Osteoblast (primary cell): ENCODE measurements around the gene CRIP1. TPM values are rescaled to one million over a fixed set of nuclear protein-coding genes. Genes with fewer than 3 reads are reported as not detected.

ENCODE experiments used
- DNase-seq: peaks from one replicate; pipeline ENCODE4 v3.0.0; 2011; ENCODE audit warnings: low spot score, mixed read lengths; ENCODE audit not compliant: insufficient read length; ENCODE audit errors: missing footprints
- H2AFZ ChIP-seq: 2 replicates; pipeline ENCODE4 v1.6.0; 2011; ENCODE audit warnings: mild to moderate bottlenecking, low read length
- H3K27ac ChIP-seq: 2 replicates; pipeline ENCODE4 v1.5.1; 2011; ENCODE audit warnings: mild to moderate bottlenecking, low read depth, low read length, moderate library complexity
- H3K27me3 ChIP-seq: 2 replicates; pipeline ENCODE4 v1.6.0; 2012; ENCODE audit warnings: mild to moderate bottlenecking, control low read depth, inconsistent platforms, low read length, moderate library complexity; ENCODE audit not compliant: insufficient read depth
- H3K36me3 ChIP-seq: 2 replicates; pipeline ENCODE4 v1.5.1; 2011; ENCODE audit warnings: mild to moderate bottlenecking, low read length, control low read depth, moderate library complexity; ENCODE audit not compliant: insufficient read depth
- H3K4me1 ChIP-seq: 2 replicates; pipeline ENCODE4 v1.5.1; 2011; ENCODE audit warnings: mild to moderate bottlenecking, low read length, control low read depth, moderate library complexity; ENCODE audit not compliant: insufficient read depth
- H3K4me2 ChIP-seq: 2 replicates; pipeline ENCODE4 v1.6.0; 2011; ENCODE audit warnings: mild to moderate bottlenecking, low read length; ENCODE audit not compliant: insufficient read depth
- H3K4me3 ChIP-seq: fragments of 200-600 bp; sonication (generic); 3 replicates; pipeline ENCODE4 v1.5.1; 2012; ENCODE audit warnings: mild to moderate bottlenecking, low read length, inconsistent platforms; ENCODE audit not compliant: insufficient read depth
- H3K79me2 ChIP-seq: 2 replicates; pipeline ENCODE4 v1.6.0; 2012; ENCODE audit warnings: mild to moderate bottlenecking, low read length, control low read depth, inconsistent platforms; ENCODE audit not compliant: insufficient read depth
- H3K9me3 ChIP-seq: 2 replicates; pipeline ENCODE4 v1.5.1; 2011; ENCODE audit warnings: low read depth, low read length, control low read depth
- H4K20me1 ChIP-seq: 2 replicates; pipeline ENCODE4 v1.6.0; 2012; ENCODE audit warnings: mild to moderate bottlenecking, low read length, control low read depth; ENCODE audit not compliant: insufficient read depth
- total RNA-seq: library from RNA; depleted of rRNA; stranded (reverse); fragments of >200 nt; gene quantifications from 2 replicates; pipeline ENCODE4 v1.2.3, GENCODE V29; 2012
- TF ChIP-seq, protein P1 (sequence below): IDR thresholded peaks from 2 replicates; pipeline ENCODE4 v1.5.1; 2011; ENCODE audit warnings: mild to moderate bottlenecking, low read depth, low read length, moderate library complexity; ENCODE audit errors: extremely low read depth

CRIP1 gene
- total RNA-seq, 1 donor = 8.7 TPM

DNA sequence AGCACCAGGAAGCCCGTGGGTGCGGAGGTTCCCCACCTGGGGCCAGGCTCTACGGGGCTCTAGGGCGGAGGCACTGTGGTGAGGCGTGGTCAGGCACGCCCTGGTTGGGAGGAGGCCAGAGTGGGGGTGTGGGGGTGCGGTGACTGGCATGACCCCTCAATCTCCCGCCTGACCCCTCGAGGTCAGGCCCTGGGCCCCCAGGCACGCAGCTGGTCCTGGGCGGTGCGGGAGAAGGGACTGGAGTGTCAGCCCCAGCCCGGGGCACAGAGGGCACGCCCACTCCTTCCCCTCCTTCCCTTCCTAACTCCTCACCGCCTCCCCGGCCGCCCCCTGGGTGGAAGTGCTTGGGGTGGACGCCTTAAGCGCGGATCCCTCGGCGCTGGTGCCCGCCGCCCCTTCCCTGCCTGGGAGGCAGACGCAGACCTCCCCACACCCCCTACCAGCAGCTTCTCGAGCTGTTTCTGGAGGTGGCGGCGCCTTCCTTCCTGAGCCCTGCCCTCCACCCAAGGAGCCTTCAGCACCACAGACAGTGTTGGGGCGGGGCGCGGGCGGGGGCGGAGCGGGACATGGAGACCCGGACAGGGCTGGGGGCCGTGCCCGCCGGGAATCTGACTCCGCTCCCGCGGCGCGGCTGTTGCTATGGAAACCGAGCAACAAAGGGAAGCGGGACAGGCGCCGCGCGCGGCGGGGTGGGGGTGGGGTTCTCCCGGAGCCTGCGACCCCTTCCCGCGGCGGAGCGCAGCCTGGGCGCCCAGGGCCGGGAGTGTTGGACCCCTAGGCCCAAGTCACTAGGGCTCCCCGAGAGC lies 12.8 kb upstream of the CRIP1 start:
- no peak overlapping the region for H2AFZ ChIP-seq
- peak; percentile 99 for DNase-seq
- no peak overlapping the region for H3K27ac ChIP-seq
- H4K20me1 ChIP-seq = peaks cover 18% of the 10 kb centered on the region
- H3K27me3 ChIP-seq = no peaks in the 10 kb centered on the region
- peaks cover 26% of the 10 kb centered on the region for H3K4me1 ChIP-seq
- TF ChIP-seq, protein P1, sequence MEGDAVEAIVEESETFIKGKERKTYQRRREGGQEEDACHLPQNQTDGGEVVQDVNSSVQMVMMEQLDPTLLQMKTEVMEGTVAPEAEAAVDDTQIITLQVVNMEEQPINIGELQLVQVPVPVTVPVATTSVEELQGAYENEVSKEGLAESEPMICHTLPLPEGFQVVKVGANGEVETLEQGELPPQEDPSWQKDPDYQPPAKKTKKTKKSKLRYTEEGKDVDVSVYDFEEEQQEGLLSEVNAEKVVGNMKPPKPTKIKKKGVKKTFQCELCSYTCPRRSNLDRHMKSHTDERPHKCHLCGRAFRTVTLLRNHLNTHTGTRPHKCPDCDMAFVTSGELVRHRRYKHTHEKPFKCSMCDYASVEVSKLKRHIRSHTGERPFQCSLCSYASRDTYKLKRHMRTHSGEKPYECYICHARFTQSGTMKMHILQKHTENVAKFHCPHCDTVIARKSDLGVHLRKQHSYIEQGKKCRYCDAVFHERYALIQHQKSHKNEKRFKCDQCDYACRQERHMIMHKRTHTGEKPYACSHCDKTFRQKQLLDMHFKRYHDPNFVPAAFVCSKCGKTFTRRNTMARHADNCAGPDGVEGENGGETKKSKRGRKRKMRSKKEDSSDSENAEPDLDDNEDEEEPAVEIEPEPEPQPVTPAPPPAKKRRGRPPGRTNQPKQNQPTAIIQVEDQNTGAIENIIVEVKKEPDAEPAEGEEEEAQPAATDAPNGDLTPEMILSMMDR = no peak
- peak overlapping the region; percentile 67 for H3K4me3 ChIP-seq
- peaks cover 4% of the 10 kb centered on the region for H3K79me2 ChIP-seq
- no peaks in the 10 kb centered on the region for H3K36me3 ChIP-seq
- H3K4me2 ChIP-seq = peak overlapping the region; percentile 76
- no peaks in the 10 kb centered on the region for H3K9me3 ChIP-seq

DNA sequence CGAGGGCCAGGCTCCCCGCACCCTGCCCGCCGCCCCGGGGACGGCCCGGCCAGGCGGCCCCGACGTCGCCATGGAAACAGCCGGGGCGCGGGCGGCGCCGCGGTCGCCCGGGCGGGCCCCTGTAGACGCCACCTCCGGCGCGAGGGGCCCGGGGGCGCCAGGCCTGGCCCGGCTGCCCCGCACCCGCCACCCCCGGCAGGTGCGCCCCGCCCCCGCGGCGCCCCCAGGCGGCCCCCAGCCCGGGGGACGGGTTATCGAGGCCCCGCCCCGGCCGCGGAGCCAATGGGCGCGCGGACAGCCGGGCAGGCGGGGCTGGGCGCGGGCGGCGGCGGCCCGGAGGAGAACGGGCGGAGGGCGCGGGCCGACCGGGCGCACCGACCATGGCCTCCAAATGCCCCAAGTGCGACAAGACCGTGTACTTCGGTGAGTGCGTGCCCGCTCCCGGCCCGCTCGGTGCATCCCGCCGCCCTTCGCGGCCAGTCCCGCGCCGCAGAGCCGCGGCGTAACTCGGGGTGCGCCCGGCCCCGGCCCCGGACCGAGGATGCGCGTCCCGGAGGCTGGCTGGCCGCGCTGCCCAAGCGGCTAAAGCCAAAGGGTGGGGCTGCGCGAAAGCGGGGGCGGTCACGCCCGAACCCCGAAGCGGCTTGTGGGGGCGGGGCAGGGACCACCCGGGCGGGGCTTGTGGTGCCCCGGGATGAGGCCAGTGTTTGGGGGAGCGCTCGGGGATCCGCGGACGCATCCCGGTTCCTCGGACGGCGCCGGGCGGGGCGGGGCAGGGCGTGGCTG lies 12.0 kb upstream of the CRIP1 start, which contains the start of gene CRIP2:
Gene CRIP2, plus strand, starts transcription at position 339 of the 786 bp plus-strand sequence. Its CDS starts 42 bp downstream, at position 381.
- peaks cover 18% of the 10 kb centered on the region for H4K20me1 ChIP-seq
- H3K79me2 ChIP-seq = peaks cover 4% of the 10 kb centered on the region
- H2AFZ ChIP-seq = peak within 1 kb of the TSS; percentile 68
- H3K4me3 ChIP-seq = peak within 1 kb of the TSS; percentile 76
- H3K9me3 ChIP-seq = no peaks in the 10 kb centered on the region
- TF ChIP-seq, protein P1 = no peak
- no peaks in the 10 kb centered on the region for H3K36me3 ChIP-seq
- peaks cover 26% of the 10 kb centered on the region for H3K4me1 ChIP-seq
- DNase-seq = peak; percentile 100
- H3K4me2 ChIP-seq = peak within 1 kb of the TSS; percentile 82
- H3K27ac ChIP-seq = peak within 1 kb of the TSS; percentile 61
- no peaks in the 10 kb centered on the region for H3K27me3 ChIP-seq

DNA sequence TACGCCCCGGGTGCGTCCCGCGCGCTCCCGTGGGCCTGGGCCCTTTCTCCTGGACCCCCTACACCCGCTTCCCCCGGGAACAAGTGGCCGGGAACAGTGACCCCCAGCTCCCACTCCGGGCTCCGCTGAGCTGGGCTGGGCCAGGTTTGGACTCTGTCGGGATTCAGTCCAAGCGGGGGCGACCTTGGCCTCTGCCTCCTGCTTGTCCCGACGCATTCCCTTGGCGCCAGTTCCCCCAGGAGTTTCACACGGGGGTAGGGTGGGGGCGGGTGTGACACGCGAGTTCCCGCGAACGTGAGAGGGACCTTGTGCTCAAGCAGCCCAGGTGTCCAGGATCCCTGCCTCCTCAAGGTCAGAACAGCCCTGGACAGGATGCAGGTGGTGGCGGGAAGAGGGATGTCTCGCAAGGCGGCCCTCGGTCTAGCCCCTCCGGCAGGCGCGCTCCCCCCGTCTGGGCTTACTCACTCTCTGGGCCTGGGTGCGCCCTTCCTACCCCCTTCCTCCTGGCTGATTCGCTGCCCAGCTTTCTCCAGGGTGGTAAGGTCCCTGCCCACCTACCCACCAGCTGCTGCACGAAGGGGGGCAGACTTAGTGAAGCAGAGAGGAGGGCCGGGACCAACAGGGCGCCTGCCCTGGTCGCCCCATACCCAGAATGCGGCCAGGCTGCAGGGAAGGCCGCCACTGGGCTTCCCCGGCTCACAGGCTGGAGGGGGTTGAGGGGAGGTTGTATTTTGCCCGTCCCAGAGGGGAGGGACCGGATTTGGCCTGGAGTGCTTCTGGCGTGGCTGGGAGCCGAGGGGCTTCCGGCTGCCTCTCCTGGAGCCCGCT lies 11.2 kb upstream of the CRIP1 start:
- peaks cover 4% of the 10 kb centered on the region for H3K79me2 ChIP-seq
- peaks cover 26% of the 10 kb centered on the region for H3K4me1 ChIP-seq
- peak overlapping the region; percentile 76 for H3K4me3 ChIP-seq
- H3K9me3 ChIP-seq = no peaks in the 10 kb centered on the region
- H3K27me3 ChIP-seq = no peaks in the 10 kb centered on the region
- TF ChIP-seq, protein P1 = no peak
- peak overlapping the region; percentile 61 for H3K27ac ChIP-seq
- peak overlapping the region; percentile 82 for H3K4me2 ChIP-seq
- peaks cover 18% of the 10 kb centered on the region for H4K20me1 ChIP-seq
- DNase-seq = peak; percentile 99
- peak overlapping the region; percentile 59 for H2AFZ ChIP-seq
- no peaks in the 10 kb centered on the region for H3K36me3 ChIP-seq
